ENCODE results near the gene ABCC11. TPM values are rescaled to one million over a fixed set of nuclear protein-coding genes. Genes with fewer than 3 reads are reported as not detected.

ABCC11 gene
- total RNA-seq, 2 donors from 2014 or later: not detected

- no peaks in the 10 kb centered on the region for H3K9me3 ChIP-seq
- no peaks in the 10 kb centered on the region for H3K4me1 ChIP-seq
- no peak for DNase-seq
- no peaks in the 10 kb centered on the region for H3K27me3 ChIP-seq
- H3K27ac ChIP-seq: no peak overlapping the region
- no peak overlapping the region for H3K4me3 ChIP-seq
- intact Hi-C loops (cut with DNase I): no loop called here
- no peak overlapping the region for H3K9ac ChIP-seq (ENCODE audit: low read depth in 2 of 2, low read length in 2 of 2)
- TF ChIP-seq, protein P1, sequence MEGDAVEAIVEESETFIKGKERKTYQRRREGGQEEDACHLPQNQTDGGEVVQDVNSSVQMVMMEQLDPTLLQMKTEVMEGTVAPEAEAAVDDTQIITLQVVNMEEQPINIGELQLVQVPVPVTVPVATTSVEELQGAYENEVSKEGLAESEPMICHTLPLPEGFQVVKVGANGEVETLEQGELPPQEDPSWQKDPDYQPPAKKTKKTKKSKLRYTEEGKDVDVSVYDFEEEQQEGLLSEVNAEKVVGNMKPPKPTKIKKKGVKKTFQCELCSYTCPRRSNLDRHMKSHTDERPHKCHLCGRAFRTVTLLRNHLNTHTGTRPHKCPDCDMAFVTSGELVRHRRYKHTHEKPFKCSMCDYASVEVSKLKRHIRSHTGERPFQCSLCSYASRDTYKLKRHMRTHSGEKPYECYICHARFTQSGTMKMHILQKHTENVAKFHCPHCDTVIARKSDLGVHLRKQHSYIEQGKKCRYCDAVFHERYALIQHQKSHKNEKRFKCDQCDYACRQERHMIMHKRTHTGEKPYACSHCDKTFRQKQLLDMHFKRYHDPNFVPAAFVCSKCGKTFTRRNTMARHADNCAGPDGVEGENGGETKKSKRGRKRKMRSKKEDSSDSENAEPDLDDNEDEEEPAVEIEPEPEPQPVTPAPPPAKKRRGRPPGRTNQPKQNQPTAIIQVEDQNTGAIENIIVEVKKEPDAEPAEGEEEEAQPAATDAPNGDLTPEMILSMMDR (IDR thresholded peaks at IDR 0.05): no peak
- no peaks in the 10 kb centered on the region for H3K36me3 ChIP-seq
These were observed 116.0 kb downstream of the ABCC11 start for GRCh38 chr16:48131201-48131935.

DNA sequence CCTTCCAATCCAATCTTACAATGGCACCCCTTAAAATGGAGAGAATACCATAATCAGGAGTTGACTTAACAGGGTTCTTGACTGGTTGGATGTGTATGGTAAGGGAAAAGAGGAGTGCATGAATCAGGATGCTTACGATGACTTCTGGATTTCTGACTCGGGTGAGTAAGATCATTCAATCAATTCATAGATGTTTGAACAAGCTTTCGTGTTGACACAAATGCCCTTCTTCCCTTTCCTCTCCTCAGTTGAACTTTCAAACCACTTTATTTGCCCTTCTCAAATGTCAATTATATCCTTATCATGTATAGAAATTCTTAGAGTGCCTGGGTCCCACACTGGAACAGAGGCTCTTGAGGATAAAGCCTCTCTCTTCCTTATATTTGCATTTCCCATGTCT, 117.4 kb downstream of the ABCC11 start:
- Histone ChIP-seq H3K27ac (no peak overlapping the region), H3K27me3 (no peaks in the 10 kb centered on the region), H3K4me3 (no peak overlapping the region), H3K9ac (ENCODE audit: low read depth in 2 of 2, low read length in 2 of 2) (no peak overlapping the region), H3K36me3 (no peaks in the 10 kb centered on the region), H3K9me3 (no peaks in the 10 kb centered on the region), H3K4me1 (no peaks in the 10 kb centered on the region)
- intact Hi-C loops (cut with DNase I): no loop called here
- TF ChIP-seq, protein P1 (IDR thresholded peaks at IDR 0.05): no peak
- no peak for DNase-seq

DNA sequence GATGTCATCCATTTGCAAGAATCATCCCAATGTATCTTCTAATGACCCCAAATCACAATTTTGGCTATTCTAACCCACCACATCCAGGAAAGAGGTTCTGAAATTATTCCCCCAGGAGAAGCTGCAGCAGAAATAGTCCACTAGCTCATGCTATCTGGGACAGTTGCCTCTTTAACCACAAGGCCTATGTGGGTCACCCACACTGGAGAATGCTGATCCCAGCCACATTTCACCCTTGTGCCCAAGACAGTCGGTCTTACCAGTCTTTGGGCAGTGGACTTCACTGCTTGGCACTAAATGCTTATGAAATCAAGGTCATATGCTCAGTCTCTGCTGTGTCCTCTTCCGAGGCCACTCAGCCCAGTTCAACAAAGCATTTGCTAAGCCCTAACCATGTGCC, 118.6 kb downstream of the ABCC11 start:
- Histone ChIP-seq H3K27ac (no peak overlapping the region), H3K27me3 (no peaks in the 10 kb centered on the region), H3K9me3 (no peaks in the 10 kb centered on the region), H3K4me3 (no peak overlapping the region), H3K9ac (ENCODE audit: low read depth in 2 of 2, low read length in 2 of 2) (no peak overlapping the region), H3K36me3 (no peaks in the 10 kb centered on the region), H3K4me1 (no peaks in the 10 kb centered on the region)
- TF ChIP-seq, protein P1 (IDR thresholded peaks at IDR 0.05): no peak
- intact Hi-C loops (cut with DNase I): no loop called here
- no peak for DNase-seq

GRCh38 chr16:48126801-48127644, 120.3 kb downstream of the ABCC11 start:
- H3K27me3 ChIP-seq: no peaks in the 10 kb centered on the region
- no peaks in the 10 kb centered on the region for H3K9me3 ChIP-seq
- no peak for DNase-seq
- no peak overlapping the region for H3K9ac ChIP-seq (ENCODE audit: low read depth in 2 of 2, low read length in 2 of 2)
- no peaks in the 10 kb centered on the region for H3K36me3 ChIP-seq
- intact Hi-C loops (cut with DNase I): no loop called here
- TF ChIP-seq, protein P1 (IDR thresholded peaks at IDR 0.05): no peak
- no peaks in the 10 kb centered on the region for H3K4me1 ChIP-seq
- no peak overlapping the region for H3K27ac ChIP-seq
- H3K4me3 ChIP-seq: no peak overlapping the region

DNA sequence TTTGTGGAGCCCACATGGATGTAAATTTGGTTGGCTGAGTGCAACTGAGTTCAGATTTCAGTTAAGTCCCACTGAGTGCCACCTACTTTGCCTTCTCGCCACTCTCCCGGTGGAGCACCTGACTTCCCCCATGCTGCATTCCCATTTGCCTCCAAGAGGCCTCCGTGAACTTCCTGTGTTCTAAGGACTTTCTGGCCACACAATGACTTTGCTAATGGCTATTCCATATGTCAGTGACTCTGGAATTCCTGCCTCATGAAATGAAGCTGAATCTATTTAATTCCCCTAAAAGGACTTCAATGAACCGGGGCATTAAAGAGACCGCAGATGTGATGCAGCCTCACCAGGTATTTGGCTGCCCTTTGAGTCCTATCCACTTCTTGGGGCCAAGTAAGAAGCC, 121.5 kb downstream of the ABCC11 start:
- no peak overlapping the region for H3K9ac ChIP-seq (ENCODE audit: low read depth in 2 of 2, low read length in 2 of 2)
- no peak overlapping the region for H3K4me3 ChIP-seq
- H3K27me3 ChIP-seq: no peaks in the 10 kb centered on the region
- intact Hi-C loops (cut with DNase I): no loop called here
- DNase-seq: no peak
- no peaks in the 10 kb centered on the region for H3K4me1 ChIP-seq
- no peaks in the 10 kb centered on the region for H3K36me3 ChIP-seq
- TF ChIP-seq, protein P1 (IDR thresholded peaks at IDR 0.05): no peak
- H3K9me3 ChIP-seq: no peaks in the 10 kb centered on the region
- H3K27ac ChIP-seq: no peak overlapping the region
